GM23338 (cell line): ENCODE results near the gene VPS45. TPM values are rescaled to one million over a fixed set of nuclear protein-coding genes. Genes with fewer than 3 reads are reported as not detected.

Source experiments
- ATAC-seq: fragments of 200-7000 bp; cut with Tn5 transposase; 3 replicates; pipeline ENCODE4 v1.9.1; 2020
- DNase-seq: peaks from one replicate; pipeline ENCODE4 v3.0.0-alpha.2; 2015; ENCODE audit warnings: low spot score
- H2AFZ ChIP-seq: fragments of 200-600 bp; sonication (generic); 2 replicates; pipeline ENCODE4 v1.8.0; 2016; ENCODE audit warnings: antibody characterized with exemption, mild to moderate bottlenecking, moderate library complexity
- H3F3A ChIP-seq: fragments of 200-600 bp; sonication (generic); replicated peaks from 2 replicates; pipeline ENCODE4 v1.8.0; 2017; ENCODE audit warnings: antibody characterized with exemption, mixed run types, low read depth
- H3K27ac ChIP-seq: fragments of 200-600 bp; sonication (generic); 2 replicates; pipeline ENCODE4 v1.6.1; 2016; ENCODE audit warnings: low read depth
- H3K27me3 ChIP-seq: fragments of 200-600 bp; sonication (generic); 2 replicates; pipeline ENCODE4 v1.8.0; 2016; ENCODE audit warnings: mild to moderate bottlenecking, mixed run types, moderate library complexity; ENCODE audit not compliant: insufficient read depth
- H3K36me3 ChIP-seq: fragments of 200-600 bp; sonication (generic); 2 replicates; pipeline ENCODE4 v1.8.0; 2016; ENCODE audit warnings: mild to moderate bottlenecking; ENCODE audit not compliant: insufficient read depth
- H3K4me1 ChIP-seq: fragments of 200-600 bp; sonication (generic); 2 replicates; pipeline ENCODE4 v1.8.0; 2016; ENCODE audit warnings: mild to moderate bottlenecking, moderate library complexity; ENCODE audit not compliant: insufficient read depth
- H3K4me2 ChIP-seq: fragments of 200-600 bp; sonication (generic); 2 replicates; pipeline ENCODE4 v1.7.1; 2017; ENCODE audit warnings: mixed run types
- H3K4me3 ChIP-seq: fragments of 200-600 bp; sonication (generic); 2 replicates; pipeline ENCODE4 v1.6.1; 2016; ENCODE audit warnings: mixed run types
- H3K79me2 ChIP-seq: fragments of 200-600 bp; sonication (generic); replicated peaks from 2 replicates; pipeline ENCODE4 v1.8.0; 2017; ENCODE audit warnings: mild to moderate bottlenecking; ENCODE audit not compliant: insufficient read depth
- H3K9me2 ChIP-seq: fragments of 200-600 bp; sonication (generic); 2 replicates; pipeline ENCODE4 v1.8.0; 2017; ENCODE audit not compliant: insufficient read depth
- H4K20me1 ChIP-seq: fragments of 200-600 bp; sonication (generic); replicated peaks from 2 replicates; pipeline ENCODE4 v1.8.0; 2017; ENCODE audit warnings: mild to moderate bottlenecking; ENCODE audit not compliant: insufficient read depth
- H3K27ac Mint-ChIP-seq: 2 replicates; pipeline ENCODE4 v1.8.0; 2020; ENCODE audit warnings: inconsistent platforms, mild to moderate bottlenecking, moderate library complexity, mixed read lengths
- H3K27me3 Mint-ChIP-seq: 3 replicates; pipeline ENCODE4 v1.8.0; 2022; ENCODE audit warnings: low read depth, mild to moderate bottlenecking, moderate library complexity, mixed read lengths, inconsistent platforms; ENCODE audit not compliant: insufficient read depth, poor library complexity
- H3K36me3 Mint-ChIP-seq: 3 replicates; pipeline ENCODE4 v1.8.0; 2021; ENCODE audit warnings: low read depth, mild to moderate bottlenecking, inconsistent platforms, moderate library complexity, mixed read lengths
- H3K4me1 Mint-ChIP-seq: 3 replicates; pipeline ENCODE4 v1.8.0; 2020; ENCODE audit warnings: mild to moderate bottlenecking, inconsistent platforms, mixed read lengths
- H3K4me3 Mint-ChIP-seq: 3 replicates; pipeline ENCODE4 v1.8.0; 2021; ENCODE audit warnings: moderate library complexity, mild to moderate bottlenecking, inconsistent platforms, mixed read lengths
- H3K9me3 Mint-ChIP-seq: 3 replicates; pipeline ENCODE4 v1.8.0; 2020; ENCODE audit warnings: moderate library complexity, mild to moderate bottlenecking, inconsistent platforms, mixed read lengths
- CREB1 ChIP-seq: fragments of 250-450 bp; sonication (Bioruptor Pico); IDR thresholded peaks from 2 replicates; pipeline ENCODE4 v1.5.0; 2020; ENCODE audit warnings: low read depth, mild to moderate bottlenecking, moderate library complexity
- EZH2 ChIP-seq: fragments of 200-600 bp; sonication (generic); IDR thresholded peaks from one replicate; pipeline ENCODE4 v1.8.0; 2017; ENCODE audit warnings: antibody characterized with exemption, mild to moderate bottlenecking, low read depth; ENCODE audit not compliant: unreplicated experiment
- EZH2phosphoT487 ChIP-seq: fragments of 200-600 bp; sonication (generic); IDR thresholded peaks from one replicate; pipeline ENCODE4 v1.8.1; 2018; ENCODE audit warnings: antibody characterized with exemption; ENCODE audit not compliant: unreplicated experiment
- JUNB ChIP-seq: IDR thresholded peaks from one replicate; pipeline ENCODE4 v1.6.1; 2016; ENCODE audit warnings: antibody characterized with exemption; ENCODE audit not compliant: unreplicated experiment
- NANOG ChIP-seq: IDR thresholded peaks from 2 replicates; pipeline ENCODE4 v1.6.1; 2016; ENCODE audit warnings: antibody characterized with exemption, borderline replicate concordance
- POLR2AphosphoS5 ChIP-seq: IDR thresholded peaks from 2 replicates; pipeline ENCODE4 v1.6.1; 2016; ENCODE audit warnings: antibody characterized with exemption, low read depth
- STAT1 ChIP-seq: IDR thresholded peaks from one replicate; pipeline ENCODE4 v1.6.1; 2016; ENCODE audit warnings: antibody characterized with exemption; ENCODE audit not compliant: unreplicated experiment
- ZNF114 ChIP-seq: fragments of 250-450 bp; sonication (Bioruptor Pico); IDR thresholded peaks from 2 replicates; pipeline ENCODE4 v1.5.0; 2020; ENCODE audit warnings: mild to moderate bottlenecking, moderate library complexity
- ZNF331 ChIP-seq: fragments of 250-450 bp; sonication (Bioruptor Pico); IDR thresholded peaks from 2 replicates; pipeline ENCODE4 v1.5.0; 2020; ENCODE audit warnings: low read depth, mild to moderate bottlenecking, moderate library complexity
- polyA plus RNA-seq: library from polyadenylated mRNA; unstranded; fragments of >200 nt; fragmentation: Nextera tagmentation; extraction: Ambion mirVana; gene quantifications from 2 replicates; pipeline ENCODE4 v1.2.1, GENCODE V29; 2016
- total RNA-seq: library from RNA; depleted of rRNA; stranded (reverse); fragments of >200 nt; shearing (Covaris generic); gene quantifications from 2 replicates; pipeline ENCODE4 v1.2.3, GENCODE V29; 2014
- TF ChIP-seq, protein P1 (sequence below): IDR thresholded peaks from one replicate; pipeline ENCODE4 v1.6.1; 2018; ENCODE audit warnings: antibody characterized with exemption; ENCODE audit not compliant: unreplicated experiment
- TF ChIP-seq, protein P2 (sequence below): IDR thresholded peaks from 2 replicates; pipeline ENCODE4 v1.6.1; 2016; ENCODE audit warnings: antibody characterized with exemption
- TF ChIP-seq, protein P3 (sequence below): fragments of 250-450 bp; sonication (Bioruptor Pico); IDR thresholded peaks from 2 replicates; pipeline ENCODE4 v1.5.0; 2020; ENCODE audit warnings: mild to moderate bottlenecking, moderate library complexity
- TF ChIP-seq, protein P4 (sequence below), 2 experiments: fragments of 200-600 bp in 1 of 2; sonication (generic) in 1 of 2; conservative IDR thresholded peaks; 2 replicates each; pipeline versions ENCODE4 v1.5.1 to v1.6.1; 2016 to 2017; ENCODE audit warnings: antibody characterized with exemption in 2 of 2, low read depth in 2 of 2, mild to moderate bottlenecking in 2 of 2, moderate library complexity in 1 of 2

Gene VPS45
- total and polyA plus RNA-seq, 2 experiments from 2014 or later: 23.5 to 37.5 TPM

DNA sequence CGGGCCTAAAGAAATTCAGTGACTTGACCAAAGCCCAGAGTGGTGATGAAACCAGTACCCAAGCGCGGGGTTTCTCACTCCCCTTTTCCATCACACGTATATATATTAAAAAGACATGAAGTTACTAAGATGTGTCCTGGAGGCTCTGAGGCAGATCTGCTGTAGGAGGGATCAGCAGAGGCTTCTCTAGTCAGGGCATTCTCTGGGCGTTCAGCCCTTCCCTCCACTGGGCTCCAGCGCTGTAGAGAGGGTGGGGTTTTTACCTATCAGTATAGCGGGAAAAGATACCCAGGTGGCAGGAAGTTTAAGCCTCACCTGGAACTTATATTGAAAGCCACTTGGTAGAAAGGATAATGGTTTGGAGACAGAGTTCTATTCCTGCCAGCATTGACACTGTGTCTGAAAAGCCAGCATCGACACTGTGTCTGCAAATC lies 81.3 kb downstream of the VPS45 start:
- H3K79me2 ChIP-seq: peaks cover 16% of the 10 kb centered on the region
- H3F3A ChIP-seq: no peaks in the 10 kb centered on the region; the same call in 1 of the 2 replicates
- Mint-ChIP-seq H3K9me3 (no peaks in the 10 kb centered on the region), H3K4me3 (peak overlapping the region; percentile 87), H3K27ac (no peak overlapping the region), H3K4me1 (peaks cover 29% of the 10 kb centered on the region), H3K36me3 (peaks cover 18% of the 10 kb centered on the region), H3K27me3 (peaks cover 16% of the 10 kb centered on the region)
- H3K36me3 ChIP-seq: peaks cover 5% of the 10 kb centered on the region; the same call in 1 of the 2 replicates
- H3K4me2 ChIP-seq: peak overlapping the region; percentile 98
- DNase-seq: peak; percentile 48
- H3K4me1 ChIP-seq: peaks cover 12% of the 10 kb centered on the region
- H4K20me1 ChIP-seq: no peaks in the 10 kb centered on the region; the same call in 1 of the 2 replicates
- peak overlapping the region; percentile 92 for H3K4me3 ChIP-seq
- no peak overlapping the region for H3K27ac ChIP-seq
- TF ChIP-seq, protein P1, sequence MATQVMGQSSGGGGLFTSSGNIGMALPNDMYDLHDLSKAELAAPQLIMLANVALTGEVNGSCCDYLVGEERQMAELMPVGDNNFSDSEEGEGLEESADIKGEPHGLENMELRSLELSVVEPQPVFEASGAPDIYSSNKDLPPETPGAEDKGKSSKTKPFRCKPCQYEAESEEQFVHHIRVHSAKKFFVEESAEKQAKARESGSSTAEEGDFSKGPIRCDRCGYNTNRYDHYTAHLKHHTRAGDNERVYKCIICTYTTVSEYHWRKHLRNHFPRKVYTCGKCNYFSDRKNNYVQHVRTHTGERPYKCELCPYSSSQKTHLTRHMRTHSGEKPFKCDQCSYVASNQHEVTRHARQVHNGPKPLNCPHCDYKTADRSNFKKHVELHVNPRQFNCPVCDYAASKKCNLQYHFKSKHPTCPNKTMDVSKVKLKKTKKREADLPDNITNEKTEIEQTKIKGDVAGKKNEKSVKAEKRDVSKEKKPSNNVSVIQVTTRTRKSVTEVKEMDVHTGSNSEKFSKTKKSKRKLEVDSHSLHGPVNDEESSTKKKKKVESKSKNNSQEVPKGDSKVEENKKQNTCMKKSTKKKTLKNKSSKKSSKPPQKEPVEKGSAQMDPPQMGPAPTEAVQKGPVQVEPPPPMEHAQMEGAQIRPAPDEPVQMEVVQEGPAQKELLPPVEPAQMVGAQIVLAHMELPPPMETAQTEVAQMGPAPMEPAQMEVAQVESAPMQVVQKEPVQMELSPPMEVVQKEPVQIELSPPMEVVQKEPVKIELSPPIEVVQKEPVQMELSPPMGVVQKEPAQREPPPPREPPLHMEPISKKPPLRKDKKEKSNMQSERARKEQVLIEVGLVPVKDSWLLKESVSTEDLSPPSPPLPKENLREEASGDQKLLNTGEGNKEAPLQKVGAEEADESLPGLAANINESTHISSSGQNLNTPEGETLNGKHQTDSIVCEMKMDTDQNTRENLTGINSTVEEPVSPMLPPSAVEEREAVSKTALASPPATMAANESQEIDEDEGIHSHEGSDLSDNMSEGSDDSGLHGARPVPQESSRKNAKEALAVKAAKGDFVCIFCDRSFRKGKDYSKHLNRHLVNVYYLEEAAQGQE: no peak
- TF ChIP-seq JUNB (no peak), EZH2 (no peak), ZNF331 (CRISPR knock-in tag) (no peak), CREB1 (CRISPR knock-in tag) (no peak), NANOG (no peak), ZNF114 (CRISPR knock-in tag) (no peak), POLR2AphosphoS5 (no peak), EZH2phosphoT487 (no peak), STAT1 (no peak)
- TF ChIP-seq, protein P2, sequence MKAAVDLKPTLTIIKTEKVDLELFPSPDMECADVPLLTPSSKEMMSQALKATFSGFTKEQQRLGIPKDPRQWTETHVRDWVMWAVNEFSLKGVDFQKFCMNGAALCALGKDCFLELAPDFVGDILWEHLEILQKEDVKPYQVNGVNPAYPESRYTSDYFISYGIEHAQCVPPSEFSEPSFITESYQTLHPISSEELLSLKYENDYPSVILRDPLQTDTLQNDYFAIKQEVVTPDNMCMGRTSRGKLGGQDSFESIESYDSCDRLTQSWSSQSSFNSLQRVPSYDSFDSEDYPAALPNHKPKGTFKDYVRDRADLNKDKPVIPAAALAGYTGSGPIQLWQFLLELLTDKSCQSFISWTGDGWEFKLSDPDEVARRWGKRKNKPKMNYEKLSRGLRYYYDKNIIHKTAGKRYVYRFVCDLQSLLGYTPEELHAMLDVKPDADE: no peak
- TF ChIP-seq, protein P3, sequence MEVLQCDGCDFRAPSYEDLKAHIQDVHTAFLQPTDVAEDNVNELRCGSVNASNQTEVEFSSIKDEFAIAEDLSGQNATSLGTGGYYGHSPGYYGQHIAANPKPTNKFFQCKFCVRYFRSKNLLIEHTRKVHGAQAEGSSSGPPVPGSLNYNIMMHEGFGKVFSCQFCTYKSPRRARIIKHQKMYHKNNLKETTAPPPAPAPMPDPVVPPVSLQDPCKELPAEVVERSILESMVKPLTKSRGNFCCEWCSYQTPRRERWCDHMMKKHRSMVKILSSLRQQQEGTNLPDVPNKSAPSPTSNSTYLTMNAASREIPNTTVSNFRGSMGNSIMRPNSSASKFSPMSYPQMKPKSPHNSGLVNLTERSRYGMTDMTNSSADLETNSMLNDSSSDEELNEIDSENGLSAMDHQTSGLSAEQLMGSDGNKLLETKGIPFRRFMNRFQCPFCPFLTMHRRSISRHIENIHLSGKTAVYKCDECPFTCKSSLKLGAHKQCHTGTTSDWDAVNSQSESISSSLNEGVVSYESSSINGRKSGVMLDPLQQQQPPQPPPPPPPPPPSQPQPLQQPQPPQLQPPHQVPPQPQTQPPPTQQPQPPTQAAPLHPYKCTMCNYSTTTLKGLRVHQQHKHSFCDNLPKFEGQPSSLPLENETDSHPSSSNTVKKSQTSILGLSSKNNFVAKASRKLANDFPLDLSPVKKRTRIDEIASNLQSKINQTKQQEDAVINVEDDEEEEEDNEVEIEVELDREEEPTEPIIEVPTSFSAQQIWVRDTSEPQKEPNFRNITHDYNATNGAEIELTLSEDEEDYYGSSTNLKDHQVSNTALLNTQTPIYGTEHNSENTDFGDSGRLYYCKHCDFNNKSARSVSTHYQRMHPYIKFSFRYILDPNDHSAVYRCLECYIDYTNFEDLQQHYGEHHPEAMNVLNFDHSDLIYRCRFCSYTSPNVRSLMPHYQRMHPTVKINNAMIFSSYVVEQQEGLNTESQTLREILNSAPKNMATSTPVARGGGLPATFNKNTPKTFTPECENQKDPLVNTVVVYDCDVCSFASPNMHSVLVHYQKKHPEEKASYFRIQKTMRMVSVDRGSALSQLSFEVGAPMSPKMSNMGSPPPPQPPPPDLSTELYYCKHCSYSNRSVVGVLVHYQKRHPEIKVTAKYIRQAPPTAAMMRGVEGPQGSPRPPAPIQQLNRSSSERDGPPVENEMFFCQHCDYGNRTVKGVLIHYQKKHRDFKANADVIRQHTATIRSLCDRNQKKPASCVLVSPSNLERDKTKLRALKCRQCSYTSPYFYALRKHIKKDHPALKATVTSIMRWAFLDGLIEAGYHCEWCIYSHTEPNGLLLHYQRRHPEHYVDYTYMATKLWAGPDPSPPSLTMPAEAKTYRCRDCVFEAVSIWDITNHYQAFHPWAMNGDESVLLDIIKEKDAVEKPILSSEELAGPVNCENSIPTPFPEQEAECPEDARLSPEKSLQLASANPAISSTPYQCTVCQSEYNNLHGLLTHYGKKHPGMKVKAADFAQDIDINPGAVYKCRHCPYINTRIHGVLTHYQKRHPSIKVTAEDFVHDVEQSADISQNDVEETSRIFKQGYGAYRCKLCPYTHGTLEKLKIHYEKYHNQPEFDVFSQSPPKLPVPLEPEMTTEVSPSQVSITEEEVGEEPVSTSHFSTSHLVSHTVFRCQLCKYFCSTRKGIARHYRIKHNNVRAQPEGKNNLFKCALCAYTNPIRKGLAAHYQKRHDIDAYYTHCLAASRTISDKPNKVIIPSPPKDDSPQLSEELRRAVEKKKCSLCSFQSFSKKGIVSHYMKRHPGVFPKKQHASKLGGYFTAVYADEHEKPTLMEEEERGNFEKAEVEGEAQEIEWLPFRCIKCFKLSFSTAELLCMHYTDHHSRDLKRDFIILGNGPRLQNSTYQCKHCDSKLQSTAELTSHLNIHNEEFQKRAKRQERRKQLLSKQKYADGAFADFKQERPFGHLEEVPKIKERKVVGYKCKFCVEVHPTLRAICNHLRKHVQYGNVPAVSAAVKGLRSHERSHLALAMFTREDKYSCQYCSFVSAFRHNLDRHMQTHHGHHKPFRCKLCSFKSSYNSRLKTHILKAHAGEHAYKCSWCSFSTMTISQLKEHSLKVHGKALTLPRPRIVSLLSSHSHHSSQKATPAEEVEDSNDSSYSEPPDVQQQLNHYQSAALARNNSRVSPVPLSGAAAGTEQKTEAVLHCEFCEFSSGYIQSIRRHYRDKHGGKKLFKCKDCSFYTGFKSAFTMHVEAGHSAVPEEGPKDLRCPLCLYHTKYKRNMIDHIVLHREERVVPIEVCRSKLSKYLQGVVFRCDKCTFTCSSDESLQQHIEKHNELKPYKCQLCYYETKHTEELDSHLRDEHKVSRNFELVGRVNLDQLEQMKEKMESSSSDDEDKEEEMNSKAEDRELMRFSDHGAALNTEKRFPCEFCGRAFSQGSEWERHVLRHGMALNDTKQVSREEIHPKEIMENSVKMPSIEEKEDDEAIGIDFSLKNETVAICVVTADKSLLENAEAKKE (CRISPR knock-in tag): no peak
- TF ChIP-seq, protein P4, sequence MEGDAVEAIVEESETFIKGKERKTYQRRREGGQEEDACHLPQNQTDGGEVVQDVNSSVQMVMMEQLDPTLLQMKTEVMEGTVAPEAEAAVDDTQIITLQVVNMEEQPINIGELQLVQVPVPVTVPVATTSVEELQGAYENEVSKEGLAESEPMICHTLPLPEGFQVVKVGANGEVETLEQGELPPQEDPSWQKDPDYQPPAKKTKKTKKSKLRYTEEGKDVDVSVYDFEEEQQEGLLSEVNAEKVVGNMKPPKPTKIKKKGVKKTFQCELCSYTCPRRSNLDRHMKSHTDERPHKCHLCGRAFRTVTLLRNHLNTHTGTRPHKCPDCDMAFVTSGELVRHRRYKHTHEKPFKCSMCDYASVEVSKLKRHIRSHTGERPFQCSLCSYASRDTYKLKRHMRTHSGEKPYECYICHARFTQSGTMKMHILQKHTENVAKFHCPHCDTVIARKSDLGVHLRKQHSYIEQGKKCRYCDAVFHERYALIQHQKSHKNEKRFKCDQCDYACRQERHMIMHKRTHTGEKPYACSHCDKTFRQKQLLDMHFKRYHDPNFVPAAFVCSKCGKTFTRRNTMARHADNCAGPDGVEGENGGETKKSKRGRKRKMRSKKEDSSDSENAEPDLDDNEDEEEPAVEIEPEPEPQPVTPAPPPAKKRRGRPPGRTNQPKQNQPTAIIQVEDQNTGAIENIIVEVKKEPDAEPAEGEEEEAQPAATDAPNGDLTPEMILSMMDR (conservative IDR thresholded peaks at IDR 0.05; ENCODE audit: low read depth in 2 of 2): no peak
- H3K9me2 ChIP-seq: no peaks in the 10 kb centered on the region
- peaks cover 33% of the 10 kb centered on the region for H3K27me3 ChIP-seq
- H2AFZ ChIP-seq: peak overlapping the region; percentile 91; the same call in 1 of the 2 replicates
- peak; percentile 54 for ATAC-seq
